Psoas muscle (tissue), 8 donors: ENCODE measurements around the gene IKZF1. TPM values are rescaled to one million over a fixed set of nuclear protein-coding genes. Genes with fewer than 3 reads are reported as not detected.

ENCODE experiments used
- ATAC-seq, 4 donors: fragments of 200-7000 bp; cut with Tn5 transposase; one replicate each; pipeline ENCODE4 v1.9.1; 2020; ENCODE audit warnings: moderate library complexity in 3 of 4, mild to moderate bottlenecking in 2 of 4
- DNase-seq, 2 donors: peaks; one replicate each; pipeline ENCODE4 v3.0.0-alpha.2; 2020
- H3K27ac ChIP-seq: fragments of 200-600 bp; one replicate; pipeline ENCODE4 v1.8.0; 2022
- H3K27me3 ChIP-seq, 3 donors: fragments of 200-600 bp in 1 of 3; one replicate each; pipeline versions ENCODE4 v1.6.1 to v1.8.0; 2013 to 2022; ENCODE audit warnings: low read length in 2 of 3, mild to moderate bottlenecking in 2 of 3, moderate library complexity in 1 of 3; ENCODE audit not compliant: insufficient read depth in 3 of 3
- H3K36me3 ChIP-seq, 2 donors: fragments of 200-600 bp in 1 of 2; one replicate each; pipeline versions ENCODE4 v1.6.1 to v1.8.0; 2013 to 2022; ENCODE audit warnings: low read depth in 1 of 2, mild to moderate bottlenecking in 1 of 2, moderate library complexity in 1 of 2; ENCODE audit not compliant: insufficient read depth in 1 of 2
- H3K4me1 ChIP-seq: fragments of 200-600 bp; one replicate; pipeline ENCODE4 v1.8.0; 2022
- H3K4me3 ChIP-seq: fragments of 200-600 bp; one replicate; pipeline ENCODE4 v1.8.0; 2022; ENCODE audit warnings: mild to moderate bottlenecking
- H3K9me3 ChIP-seq: fragments of 200-600 bp; one replicate; pipeline ENCODE4 v1.8.0; 2022
- WGBS, 3 donors: extraction: QIAGEN DNeasy Blood & Tissue Kit; methylation state at CpG; one replicate each; pipeline versions ENCODE4 v1.1.6 to v1.1.7; 2013; 5-methylcytosine and 5-hydroxymethylcytosine counted together
- intact Hi-C, 2 donors: fragments of 100-400 bp; cut with DNase I; formaldehyde crosslinking; loops; one replicate each; pipeline versions ENCODE4 v1.11.0 to v1.14.2; 2022
- polyA plus RNA-seq, 3 donors: library from polyadenylated mRNA; stranded (reverse); fragments of 200-250 nt; gene quantifications; one replicate each; pipeline ENCODE4 v1.2.3, GENCODE V29; 2013
- total RNA-seq, 4 donors: library from RNA; stranded (reverse); fragmentation: NEBNext Ultra II Directional in 2 of 4; extraction: Animal tissue kit (Norgen Biotek cat#: 25700) in 2 of 4; gene quantifications; one replicate each; pipeline versions ENCODE4 v1.2.1 to v1.2.4, GENCODE V29; 2021 to 2023
- TF ChIP-seq, protein P1 (sequence below): fragments of 200-600 bp; IDR thresholded peaks from one replicate; pipeline ENCODE4 v1.8.0; 2022; ENCODE audit warnings: antibody characterized with exemption
- donor health status: healthy with polysubstance abuse.
- donor health status: DM: no; HTN: no; CAD: no; lungs with moderate emphysema.
- donor health status: Bipolar disorder and iron deficiency.
- donor health status: healthy.
- donor health status: DM: yes; HTN: yes; CAD: no.
- donor health status: DM: no; HTN: no; CAD: no.
- donor health status: DM: no; HTN: no; CAD: no.
- donor health status: DM: yes; HTN: yes; CAD: no.

IKZF1 gene
- total and polyA plus RNA-seq, 7 donors, result 0.18 to 2.0 (median 1.1) TPM

DNA sequence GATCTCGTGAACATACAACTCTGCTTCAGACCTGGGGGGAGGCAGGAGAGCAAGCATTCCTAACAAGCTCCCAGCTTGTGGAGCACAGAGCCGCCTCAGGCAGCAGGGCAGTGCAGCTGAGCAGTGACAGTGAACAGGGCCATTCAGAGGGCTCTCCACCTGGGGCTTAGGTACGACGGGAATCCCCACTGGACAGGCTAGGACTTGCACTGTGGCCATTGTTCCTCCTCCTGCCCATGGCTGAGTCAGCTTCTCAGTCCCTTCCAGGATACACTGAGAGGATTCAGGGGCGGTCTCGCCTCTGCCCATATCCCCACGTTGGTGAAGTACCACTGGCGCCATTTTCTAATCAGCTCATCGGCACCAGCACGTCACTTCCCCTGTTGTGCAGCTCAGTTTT, 74.6 kb downstream of the IKZF1 start:
- no peak for DNase-seq
- 44 to 46% (median 45%) methylated on average over 10 of the region's 10 CpGs for WGBS, 3 donors
- ATAC-seq, result no peak
- H3K4me3 ChIP-seq, result no peak overlapping the region
- H3K36me3 ChIP-seq, result no peaks in the 10 kb centered on the region
- H3K27me3 ChIP-seq, result peaks cover 0 to 4% (median 0%) of the 10 kb centered on the region in 3 donors
- no peak overlapping the region for H3K27ac ChIP-seq
- no peaks in the 10 kb centered on the region for H3K9me3 ChIP-seq
- TF ChIP-seq, protein P1, sequence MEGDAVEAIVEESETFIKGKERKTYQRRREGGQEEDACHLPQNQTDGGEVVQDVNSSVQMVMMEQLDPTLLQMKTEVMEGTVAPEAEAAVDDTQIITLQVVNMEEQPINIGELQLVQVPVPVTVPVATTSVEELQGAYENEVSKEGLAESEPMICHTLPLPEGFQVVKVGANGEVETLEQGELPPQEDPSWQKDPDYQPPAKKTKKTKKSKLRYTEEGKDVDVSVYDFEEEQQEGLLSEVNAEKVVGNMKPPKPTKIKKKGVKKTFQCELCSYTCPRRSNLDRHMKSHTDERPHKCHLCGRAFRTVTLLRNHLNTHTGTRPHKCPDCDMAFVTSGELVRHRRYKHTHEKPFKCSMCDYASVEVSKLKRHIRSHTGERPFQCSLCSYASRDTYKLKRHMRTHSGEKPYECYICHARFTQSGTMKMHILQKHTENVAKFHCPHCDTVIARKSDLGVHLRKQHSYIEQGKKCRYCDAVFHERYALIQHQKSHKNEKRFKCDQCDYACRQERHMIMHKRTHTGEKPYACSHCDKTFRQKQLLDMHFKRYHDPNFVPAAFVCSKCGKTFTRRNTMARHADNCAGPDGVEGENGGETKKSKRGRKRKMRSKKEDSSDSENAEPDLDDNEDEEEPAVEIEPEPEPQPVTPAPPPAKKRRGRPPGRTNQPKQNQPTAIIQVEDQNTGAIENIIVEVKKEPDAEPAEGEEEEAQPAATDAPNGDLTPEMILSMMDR, result no peak
- intact Hi-C loops, result no loop called here
- H3K4me1 ChIP-seq, result no peaks in the 10 kb centered on the region

DNA sequence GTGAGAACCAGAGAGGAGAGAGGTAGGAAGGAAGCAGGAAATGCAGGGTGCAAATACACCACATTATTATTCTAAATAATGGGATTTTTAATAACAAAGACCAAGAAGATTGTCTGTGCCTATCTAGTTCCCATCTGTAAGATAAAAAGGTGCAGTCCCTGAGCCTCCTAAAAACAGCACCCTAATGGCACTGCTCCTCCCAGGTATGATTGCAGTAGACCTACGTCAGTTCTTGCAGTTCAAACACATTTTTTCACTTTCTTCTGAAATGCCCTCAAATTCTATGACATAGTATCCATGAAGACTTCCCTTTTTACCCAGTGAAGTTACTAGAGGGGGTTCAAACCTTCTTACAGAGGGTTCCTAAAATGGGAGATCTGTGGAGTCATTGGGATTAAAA, 75.0 kb downstream of the IKZF1 start:
- Histone ChIP-seq H3K4me3 (no peak overlapping the region), H3K27ac (no peak overlapping the region), H3K4me1 (no peaks in the 10 kb centered on the region), H3K27me3 (peaks cover 0 to under 1% (median 0%) of the 10 kb centered on the region in 3 donors), H3K36me3 (no peaks in the 10 kb centered on the region), H3K9me3 (no peaks in the 10 kb centered on the region)
- ATAC-seq (no peak), DNase-seq (no peak)
- intact Hi-C loops, result no loop called here
- 63 to 74% (median 67%) methylated on average over 1 of the region's 1 CpG for WGBS, 3 donors
- TF ChIP-seq, protein P1, result no peak

DNA sequence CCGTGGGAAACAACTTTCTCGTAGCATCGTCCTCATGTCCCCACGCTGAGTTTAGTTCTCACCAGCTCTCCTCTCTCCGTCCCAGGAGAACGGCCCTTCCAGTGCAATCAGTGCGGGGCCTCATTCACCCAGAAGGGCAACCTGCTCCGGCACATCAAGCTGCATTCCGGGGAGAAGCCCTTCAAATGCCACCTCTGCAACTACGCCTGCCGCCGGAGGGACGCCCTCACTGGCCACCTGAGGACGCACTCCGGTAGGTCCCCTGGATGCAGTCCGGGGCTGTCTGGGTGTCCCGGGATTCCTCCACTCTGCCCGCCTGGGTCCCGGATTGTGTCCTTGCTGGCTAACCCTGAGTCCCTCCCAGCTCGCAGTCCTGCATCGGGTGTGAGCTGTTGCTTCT, 77.9 kb downstream of the IKZF1 start:
- no peak overlapping the region for H3K27ac ChIP-seq
- no peak overlapping the region for H3K4me3 ChIP-seq
- no peaks in the 10 kb centered on the region for H3K9me3 ChIP-seq
- WGBS, 3 donors, result 77 to 81% (median 79%) methylated on average over 21 of the region's 21 CpGs
- no peaks in the 10 kb centered on the region for H3K4me1 ChIP-seq
- H3K36me3 ChIP-seq, result no peaks in the 10 kb centered on the region
- TF ChIP-seq, protein P1, result no peak
- DNase-seq, result no peak
- intact Hi-C loops, result no loop called here
- no peak for ATAC-seq
- no peaks in the 10 kb centered on the region for H3K27me3 ChIP-seq

DNA sequence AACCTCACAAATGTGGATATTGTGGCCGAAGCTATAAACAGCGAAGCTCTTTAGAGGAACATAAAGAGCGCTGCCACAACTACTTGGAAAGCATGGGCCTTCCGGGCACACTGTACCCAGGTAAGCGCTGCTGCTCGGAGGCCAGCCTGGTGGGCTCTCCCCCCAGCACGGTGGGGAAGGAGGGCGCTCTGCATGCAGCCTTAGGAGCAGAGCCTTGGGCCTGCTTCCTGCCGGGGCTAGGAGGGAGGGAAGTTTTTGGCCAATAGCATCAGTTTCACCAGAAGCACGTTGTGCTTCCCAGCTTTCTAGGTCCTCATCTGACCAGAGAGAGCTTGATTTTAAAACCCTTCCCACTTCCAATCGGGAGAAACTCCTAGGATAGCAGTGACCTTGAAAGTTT, 82.8 kb downstream of the IKZF1 start:
- Histone ChIP-seq H3K36me3 (no peaks in the 10 kb centered on the region), H3K4me3 (no peak overlapping the region), H3K9me3 (no peaks in the 10 kb centered on the region), H3K27ac (no peak overlapping the region), H3K4me1 (no peaks in the 10 kb centered on the region), H3K27me3 (no peaks in the 10 kb centered on the region)
- DNase-seq (no peak), ATAC-seq (no peak)
- intact Hi-C loops, result no loop called here
- TF ChIP-seq, protein P1, result no peak
- 70 to 75% (median 71%) methylated on average over 11 of the region's 11 CpGs for WGBS, 3 donors

DNA sequence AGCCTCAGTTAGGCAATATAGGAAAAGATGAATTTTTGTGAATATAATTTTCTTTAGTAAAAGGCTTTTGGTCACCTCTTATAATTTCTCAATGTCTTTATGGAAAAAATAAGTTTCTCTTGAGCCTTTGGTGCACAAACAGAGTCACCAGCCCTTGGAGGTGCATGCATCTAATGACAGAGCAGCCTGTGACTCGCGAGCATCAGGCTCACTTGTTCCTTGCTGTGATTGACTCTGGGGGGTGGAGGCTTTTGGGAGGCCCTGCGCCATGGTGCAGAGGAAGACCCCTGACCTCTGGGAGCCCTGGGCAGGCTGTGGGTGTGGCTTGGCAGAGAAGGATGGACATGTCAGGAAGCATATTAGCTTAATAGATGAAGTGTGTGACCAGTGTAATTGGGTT, 85.4 kb downstream of the IKZF1 start:
- no peaks in the 10 kb centered on the region for H3K36me3 ChIP-seq
- intact Hi-C loops, result no loop called here

More for the DNA sequence above, 85.4 kb downstream of the IKZF1 start:
- no peaks in the 10 kb centered on the region for H3K4me1 ChIP-seq
- no peaks in the 10 kb centered on the region for H3K9me3 ChIP-seq
- H3K27me3 ChIP-seq, result no peaks in the 10 kb centered on the region
- no peak overlapping the region for H3K27ac ChIP-seq
- TF ChIP-seq, protein P1, result no peak
- ATAC-seq (no peak), DNase-seq (no peak)
- no peak overlapping the region for H3K4me3 ChIP-seq
- 72 to 86% (median 73%) methylated on average over 3 of the region's 3 CpGs for WGBS, 3 donors
